ENCODE data around the gene POFUT2. TPM values are rescaled to one million over a fixed set of nuclear protein-coding genes. Genes with fewer than 3 reads are reported as not detected.

POFUT2 gene
- total and polyA plus RNA-seq, 12 donors = 12.7 to 20.6 (median 16.9) TPM

GRCh38 chr21:45333583-45334121 lies 46.0 kb upstream of the POFUT2 start:
- Histone ChIP-seq H3K27ac (no peak overlapping the region), H3K36me3 (no peaks in the 10 kb centered on the region), H3K4me3 (no peak overlapping the region), H3K9me3 (no peaks in the 10 kb centered on the region), H3K27me3 (no peaks in the 10 kb centered on the region), H3K4me1 (peaks cover 0 to 9% (median 0%) of the 10 kb centered on the region in 9 donors)
- TF ChIP-seq CTCF (IDR thresholded peaks at IDR 0.05) = no peak
- ATAC-seq (no peak), DNase-seq (no peak)
- intact Hi-C loops (cut with DNase I) = no loop called here
- WGBS, 2 donors = 90% methylated on average over 18 of the region's 18 CpGs

GRCh38 chr21:45332981-45333582 lies 45.4 kb upstream of the POFUT2 start:
- no peaks in the 10 kb centered on the region for H3K36me3 ChIP-seq
- no peaks in the 10 kb centered on the region for H3K27me3 ChIP-seq
- peaks cover 0 to 9% (median 0%) of the 10 kb centered on the region in 9 donors for H3K4me1 ChIP-seq
- WGBS, 2 donors = 93 to 95% methylated on average over 16 of the region's 16 CpGs
- no peak overlapping the region for H3K4me3 ChIP-seq
- no peak overlapping the region for H3K27ac ChIP-seq
- H3K9me3 ChIP-seq = no peaks in the 10 kb centered on the region
- ATAC-seq = no peak
- TF ChIP-seq CTCF (IDR thresholded peaks at IDR 0.05) = no peak
- DNase-seq = no peak
- intact Hi-C loops (cut with DNase I) = no loop called here

GRCh38 chr21:45332415-45332814 lies 44.7 kb upstream of the POFUT2 start:
- Histone ChIP-seq H3K27me3 (no peaks in the 10 kb centered on the region), H3K4me1 (peaks cover 0 to 9% (median 0%) of the 10 kb centered on the region in 9 donors), H3K4me3 (no peak overlapping the region), H3K27ac (no peak overlapping the region), H3K9me3 (no peaks in the 10 kb centered on the region), H3K36me3 (no peaks in the 10 kb centered on the region)
- DNase-seq = no peak
- TF ChIP-seq CTCF (IDR thresholded peaks at IDR 0.05) = no peak
- no peak for ATAC-seq
- intact Hi-C loops (cut with DNase I) = no loop called here
- 96 to 98% methylated on average over 4 of the region's 4 CpGs for WGBS, 2 donors

GRCh38 chr21:45331531-45332147 lies 43.9 kb upstream of the POFUT2 start:
- Histone ChIP-seq H3K27ac (no peak overlapping the region), H3K27me3 (no peaks in the 10 kb centered on the region), H3K9me3 (no peaks in the 10 kb centered on the region), H3K4me3 (no peak overlapping the region), H3K36me3 (no peaks in the 10 kb centered on the region), H3K4me1 (peaks cover 0 to 9% (median 0%) of the 10 kb centered on the region in 9 donors)
- ATAC-seq (no peak), DNase-seq (no peak)
- no peak for TF ChIP-seq CTCF (IDR thresholded peaks at IDR 0.05)
- WGBS, 2 donors = 77 to 80% methylated on average over 17 of the region's 17 CpGs
- intact Hi-C loops (cut with DNase I) = no loop called here
